ENCODE data around the gene ABCB6. TPM values are rescaled to one million over a fixed set of nuclear protein-coding genes. Genes with fewer than 3 reads are reported as not detected.

The ABCB6 gene
- total and polyA plus RNA-seq, 9 donors: 28.4 to 42.0 (median 33.2) TPM

DNA sequence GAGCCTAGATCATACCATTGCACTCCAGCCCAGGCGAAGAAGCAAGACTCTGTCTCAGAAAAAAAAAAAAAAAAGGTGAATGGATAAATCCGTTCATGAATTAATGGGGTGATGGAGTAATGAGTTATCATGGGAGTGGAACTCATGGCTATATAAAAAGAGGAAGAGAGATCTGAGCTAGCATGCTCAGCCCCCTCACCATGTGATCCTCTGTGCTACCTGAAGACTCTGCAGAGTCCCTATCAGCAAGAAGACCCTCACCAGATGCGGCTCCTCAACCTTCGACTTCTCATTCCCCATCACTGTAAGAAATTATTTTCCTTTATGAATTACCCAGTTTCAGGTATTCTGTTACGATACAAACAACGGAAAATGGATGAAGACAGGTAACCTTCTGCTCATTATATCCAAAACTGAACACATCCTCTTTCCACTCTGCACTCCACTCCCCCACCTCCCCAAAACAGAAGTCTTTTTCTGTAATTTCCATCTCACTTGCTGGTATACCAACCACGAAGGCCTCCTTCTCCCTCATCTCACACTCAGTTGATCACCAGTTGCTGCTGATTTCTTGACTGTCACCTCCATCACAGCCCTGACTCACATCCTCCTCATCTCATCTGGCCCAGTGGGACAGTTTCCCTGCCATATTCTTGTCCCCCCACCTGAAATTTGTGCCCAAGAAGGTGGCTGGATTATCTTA is 31.9 kb downstream of the ABCB6 start:
- Histone ChIP-seq H3K27ac (ENCODE audit: low read length) (no peak overlapping the region), H3K4me3 (ENCODE audit: low read length) (no peak overlapping the region), H3K4me1 (ENCODE audit: control insufficient read depth, insufficient read depth, low read length) (no peaks in the 10 kb centered on the region), H3K36me3 (ENCODE audit: control insufficient read depth, insufficient read depth, low read length) (peaks cover 23% of the 10 kb centered on the region), H3K27me3 (ENCODE audit: control insufficient read depth, insufficient read depth, low read length) (no peaks in the 10 kb centered on the region), H3K9me3 (replicated peaks; ENCODE audit: control insufficient read depth, low read depth, low read length) (no peaks in the 10 kb centered on the region)
- no peak for DNase-seq
- 86% methylated on average over 4 of the region's 7 CpGs for WGBS (ENCODE audit: insufficient coverage)

DNA sequence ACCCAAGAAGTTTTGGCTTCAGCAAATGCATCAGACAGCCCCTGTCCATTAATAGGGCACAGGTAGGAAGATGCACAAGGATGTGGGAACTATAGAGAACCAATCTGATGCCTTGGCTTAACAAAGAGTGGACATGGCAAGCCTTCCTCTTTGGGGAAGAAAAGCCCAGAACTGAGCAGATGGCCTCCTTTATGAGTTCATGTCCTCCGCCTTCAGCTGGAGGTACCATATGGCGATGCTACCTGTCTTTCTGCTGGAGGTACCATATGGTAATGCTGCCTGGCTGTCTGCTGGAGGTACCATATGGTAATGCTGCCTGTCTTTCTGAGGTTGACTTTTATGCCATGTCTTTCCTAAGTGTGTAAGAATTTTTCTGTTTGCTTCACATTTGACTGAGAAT is 34.6 kb downstream of the ABCB6 start:
- H3K4me1 ChIP-seq (ENCODE audit: control insufficient read depth, insufficient read depth, low read length): peaks cover 4% of the 10 kb centered on the region
- WGBS (ENCODE audit: insufficient coverage): 94% methylated on average over 2 of the region's 2 CpGs
- H3K27me3 ChIP-seq (ENCODE audit: control insufficient read depth, insufficient read depth, low read length): no peaks in the 10 kb centered on the region
- H3K36me3 ChIP-seq (ENCODE audit: control insufficient read depth, insufficient read depth, low read length): peaks cover 49% of the 10 kb centered on the region
- H3K27ac ChIP-seq (ENCODE audit: low read length): no peak overlapping the region
- H3K9me3 ChIP-seq (replicated peaks; ENCODE audit: control insufficient read depth, low read depth, low read length): no peaks in the 10 kb centered on the region
- no peak for DNase-seq
- H3K4me3 ChIP-seq (ENCODE audit: low read length): no peak overlapping the region

DNA sequence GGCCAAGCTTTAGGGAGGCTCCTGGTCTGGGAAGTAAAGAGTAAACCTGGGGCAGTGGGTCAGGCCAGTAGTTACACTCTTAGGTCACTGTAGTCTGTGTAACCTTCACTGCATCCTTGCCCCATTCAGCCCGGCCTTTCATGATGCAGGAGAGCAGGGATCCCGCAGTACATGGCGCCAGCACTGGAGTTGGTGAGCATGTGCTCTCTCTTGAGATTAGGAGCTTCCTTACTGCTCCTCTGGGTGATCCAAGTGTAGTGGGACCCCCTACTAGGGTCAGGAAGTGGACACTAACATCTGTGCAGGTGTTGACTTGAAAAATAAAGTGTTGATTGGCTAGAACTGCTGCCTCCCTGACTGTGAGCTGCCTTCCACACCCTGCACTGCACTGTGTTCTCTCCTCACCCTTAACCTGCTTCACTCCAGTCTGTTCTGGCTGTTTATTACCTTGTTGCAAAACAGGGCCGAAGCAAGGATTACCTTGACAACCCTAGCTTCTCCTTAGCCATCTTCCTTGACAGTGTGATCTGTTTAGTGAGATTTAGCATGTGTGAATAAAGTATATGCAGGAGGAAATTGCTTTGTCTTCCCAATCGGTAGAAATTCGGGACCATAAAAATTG is 35.5 kb downstream of the ABCB6 start:
- no peak for DNase-seq
- 98% methylated on average over 5 of the region's 6 CpGs for WGBS (ENCODE audit: insufficient coverage)
- no peak overlapping the region for H3K27ac ChIP-seq (ENCODE audit: low read length)
- H3K27me3 ChIP-seq (ENCODE audit: control insufficient read depth, insufficient read depth, low read length): no peaks in the 10 kb centered on the region
- H3K9me3 ChIP-seq (replicated peaks; ENCODE audit: control insufficient read depth, low read depth, low read length): no peaks in the 10 kb centered on the region
- H3K36me3 ChIP-seq (ENCODE audit: control insufficient read depth, insufficient read depth, low read length): peaks cover 49% of the 10 kb centered on the region
- peaks cover 9% of the 10 kb centered on the region for H3K4me1 ChIP-seq (ENCODE audit: control insufficient read depth, insufficient read depth, low read length)
- H3K4me3 ChIP-seq (ENCODE audit: low read length): no peak overlapping the region

DNA sequence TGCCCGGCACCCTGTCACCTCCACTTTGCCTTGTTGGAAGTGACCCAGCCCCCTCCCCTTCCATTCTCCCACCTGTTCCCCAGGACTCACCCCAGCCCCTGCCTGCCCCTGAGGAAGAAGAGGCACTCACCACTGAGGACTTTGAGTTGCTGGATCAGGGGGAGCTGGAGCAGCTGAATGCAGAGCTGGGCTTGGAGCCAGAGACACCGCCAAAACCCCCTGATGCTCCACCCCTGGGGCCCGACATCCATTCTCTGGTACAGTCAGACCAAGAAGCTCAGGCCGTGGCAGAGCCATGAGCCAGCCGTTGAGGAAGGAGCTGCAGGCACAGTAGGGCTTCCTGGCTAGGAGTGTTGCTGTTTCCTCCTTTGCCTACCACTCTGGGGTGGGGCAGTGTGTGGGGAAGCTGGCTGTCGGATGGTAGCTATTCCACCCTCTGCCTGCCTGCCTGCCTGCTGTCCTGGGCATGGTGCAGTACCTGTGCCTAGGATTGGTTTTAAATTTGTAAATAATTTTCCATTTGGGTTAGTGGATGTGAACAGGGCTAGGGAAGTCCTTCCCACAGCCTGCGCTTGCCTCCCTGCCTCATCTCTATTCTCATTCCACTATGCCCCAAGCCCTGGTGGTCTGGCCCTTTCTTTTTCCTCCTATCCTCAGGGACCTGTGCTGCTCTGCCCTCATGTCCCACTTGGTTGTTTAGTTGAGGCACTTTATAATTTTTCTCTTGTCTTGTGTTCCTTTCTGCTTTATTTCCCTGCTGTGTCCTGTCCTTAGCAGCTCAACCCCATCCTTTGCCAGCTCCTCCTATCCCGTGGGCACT is 36.2 kb downstream of the ABCB6 start:
- no peaks in the 10 kb centered on the region for H3K27me3 ChIP-seq (ENCODE audit: control insufficient read depth, insufficient read depth, low read length)
- H3K27ac ChIP-seq (ENCODE audit: low read length): no peak overlapping the region
- H3K9me3 ChIP-seq (replicated peaks; ENCODE audit: control insufficient read depth, low read depth, low read length): no peaks in the 10 kb centered on the region
- no peak overlapping the region for H3K4me3 ChIP-seq (ENCODE audit: low read length)
- H3K36me3 ChIP-seq (ENCODE audit: control insufficient read depth, insufficient read depth, low read length): peaks cover 49% of the 10 kb centered on the region
- WGBS (ENCODE audit: insufficient coverage): 58% methylated on average over 4 of the region's 8 CpGs
- H3K4me1 ChIP-seq (ENCODE audit: control insufficient read depth, insufficient read depth, low read length): peaks cover 10% of the 10 kb centered on the region
- no peak for DNase-seq

GRCh38 chr2:219181531-219181930 is 37.2 kb downstream of the ABCB6 start:
- Histone ChIP-seq H3K36me3 (ENCODE audit: control insufficient read depth, insufficient read depth, low read length) (peaks cover 49% of the 10 kb centered on the region), H3K27ac (ENCODE audit: low read length) (no peak overlapping the region), H3K4me1 (ENCODE audit: control insufficient read depth, insufficient read depth, low read length) (peaks cover 11% of the 10 kb centered on the region), H3K4me3 (ENCODE audit: low read length) (no peak overlapping the region), H3K27me3 (ENCODE audit: control insufficient read depth, insufficient read depth, low read length) (no peaks in the 10 kb centered on the region), H3K9me3 (replicated peaks; ENCODE audit: control insufficient read depth, low read depth, low read length) (no peaks in the 10 kb centered on the region)
- WGBS (ENCODE audit: insufficient coverage): 100% methylated on average over 5 of the region's 6 CpGs
- no peak for DNase-seq

- peaks cover 49% of the 10 kb centered on the region for H3K36me3 ChIP-seq (ENCODE audit: control insufficient read depth, insufficient read depth, low read length)
- H3K27me3 ChIP-seq (ENCODE audit: control insufficient read depth, insufficient read depth, low read length): no peaks in the 10 kb centered on the region
- H3K9me3 ChIP-seq (replicated peaks; ENCODE audit: control insufficient read depth, low read depth, low read length): no peaks in the 10 kb centered on the region
- H3K4me3 ChIP-seq (ENCODE audit: low read length): no peak overlapping the region
- H3K27ac ChIP-seq (ENCODE audit: low read length): no peak overlapping the region
- WGBS (ENCODE audit: insufficient coverage): 94% methylated on average over 5 of the region's 5 CpGs
- peaks cover 13% of the 10 kb centered on the region for H3K4me1 ChIP-seq (ENCODE audit: control insufficient read depth, insufficient read depth, low read length)
- DNase-seq: no peak
These were observed 37.8 kb downstream of the ABCB6 start for GRCh38 chr2:219180961-219181360.

DNA sequence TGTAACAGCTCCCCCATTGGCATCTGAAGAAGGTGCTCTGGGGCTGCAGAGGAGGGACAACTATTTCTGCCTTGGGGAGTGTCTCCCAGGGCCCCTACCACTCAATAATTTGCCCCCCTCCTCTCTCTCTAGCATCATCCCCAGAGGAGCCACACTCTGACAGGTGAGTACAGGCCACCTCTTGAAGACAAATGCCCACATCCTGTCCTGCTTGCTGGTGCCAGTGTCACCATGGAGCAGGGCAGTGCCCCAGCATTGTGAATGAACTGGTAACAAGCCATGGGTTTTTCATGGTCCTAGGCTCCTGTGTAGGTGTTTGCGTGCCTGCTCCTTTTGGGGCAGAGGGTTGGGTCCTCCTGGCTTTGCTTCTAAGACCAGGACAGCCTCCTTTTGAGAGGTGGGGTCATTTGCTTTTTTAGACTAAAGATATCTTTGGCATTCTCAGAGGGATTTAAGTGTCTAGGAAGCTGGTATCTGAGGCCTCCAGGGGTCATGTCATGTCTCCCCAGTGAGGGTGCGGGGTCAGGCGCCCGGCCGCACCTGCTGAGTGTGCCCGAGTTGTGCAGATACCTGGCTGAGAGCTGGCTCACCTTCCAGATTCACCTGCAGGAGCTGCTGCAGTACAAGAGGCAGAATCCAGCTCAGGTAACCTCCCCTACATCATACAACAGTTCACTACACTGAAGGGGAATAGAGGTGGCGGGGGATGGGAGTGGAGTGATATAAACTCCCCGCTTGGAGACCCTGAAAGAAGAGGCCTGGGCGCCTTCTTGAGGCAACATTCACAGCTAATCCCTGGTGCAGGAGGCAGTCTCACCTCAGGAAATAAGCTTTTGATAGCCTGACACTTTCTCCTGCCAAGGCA is 38.9 kb downstream of the ABCB6 start:
- H3K9me3 ChIP-seq (replicated peaks; ENCODE audit: control insufficient read depth, low read depth, low read length): no peaks in the 10 kb centered on the region
- WGBS (ENCODE audit: insufficient coverage): 100% methylated on average over 6 of the region's 9 CpGs
- peaks cover 51% of the 10 kb centered on the region for H3K36me3 ChIP-seq (ENCODE audit: control insufficient read depth, insufficient read depth, low read length)
- no peak overlapping the region for H3K4me3 ChIP-seq (ENCODE audit: low read length)
- no peak for DNase-seq
- peaks cover 18% of the 10 kb centered on the region for H3K4me1 ChIP-seq (ENCODE audit: control insufficient read depth, insufficient read depth, low read length)
- no peaks in the 10 kb centered on the region for H3K27me3 ChIP-seq (ENCODE audit: control insufficient read depth, insufficient read depth, low read length)
- no peak overlapping the region for H3K27ac ChIP-seq (ENCODE audit: low read length)

- WGBS (ENCODE audit: insufficient coverage): under 1% methylated on average over 32 of the region's 45 CpGs
- Histone ChIP-seq H3K9me3 (replicated peaks; ENCODE audit: control insufficient read depth, low read depth, low read length) (no peaks in the 10 kb centered on the region), H3K4me3 (ENCODE audit: low read length) (peak overlapping the region; percentile 57), H3K27ac (ENCODE audit: low read length) (peak overlapping the region; percentile 47), H3K4me1 (ENCODE audit: control insufficient read depth, insufficient read depth, low read length) (peaks cover 18% of the 10 kb centered on the region), H3K36me3 (ENCODE audit: control insufficient read depth, insufficient read depth, low read length) (peaks cover 58% of the 10 kb centered on the region), H3K27me3 (ENCODE audit: control insufficient read depth, insufficient read depth, low read length) (no peaks in the 10 kb centered on the region)
- peak; percentile 57 for DNase-seq
These were observed 40.2 kb downstream of the ABCB6 start for GRCh38 chr2:219178377-219179175.

Data from muscle of leg (tissue), 11 donors.